Measurements from ENCODE around the gene CENPT. TPM values are rescaled to one million over a fixed set of nuclear protein-coding genes. Genes with fewer than 3 reads are reported as not detected.
A peak's percentile ranks its signal among the peaks of the same experiment; 100 is the strongest.

Gene CENPT
- 10 to 100 TPM; 19.6 to 37.0 (median 27.7) TPM for total RNA-seq
- 100 to 1,000 TPM; 142 to 143 TPM for polyA plus RNA-seq

DNA sequence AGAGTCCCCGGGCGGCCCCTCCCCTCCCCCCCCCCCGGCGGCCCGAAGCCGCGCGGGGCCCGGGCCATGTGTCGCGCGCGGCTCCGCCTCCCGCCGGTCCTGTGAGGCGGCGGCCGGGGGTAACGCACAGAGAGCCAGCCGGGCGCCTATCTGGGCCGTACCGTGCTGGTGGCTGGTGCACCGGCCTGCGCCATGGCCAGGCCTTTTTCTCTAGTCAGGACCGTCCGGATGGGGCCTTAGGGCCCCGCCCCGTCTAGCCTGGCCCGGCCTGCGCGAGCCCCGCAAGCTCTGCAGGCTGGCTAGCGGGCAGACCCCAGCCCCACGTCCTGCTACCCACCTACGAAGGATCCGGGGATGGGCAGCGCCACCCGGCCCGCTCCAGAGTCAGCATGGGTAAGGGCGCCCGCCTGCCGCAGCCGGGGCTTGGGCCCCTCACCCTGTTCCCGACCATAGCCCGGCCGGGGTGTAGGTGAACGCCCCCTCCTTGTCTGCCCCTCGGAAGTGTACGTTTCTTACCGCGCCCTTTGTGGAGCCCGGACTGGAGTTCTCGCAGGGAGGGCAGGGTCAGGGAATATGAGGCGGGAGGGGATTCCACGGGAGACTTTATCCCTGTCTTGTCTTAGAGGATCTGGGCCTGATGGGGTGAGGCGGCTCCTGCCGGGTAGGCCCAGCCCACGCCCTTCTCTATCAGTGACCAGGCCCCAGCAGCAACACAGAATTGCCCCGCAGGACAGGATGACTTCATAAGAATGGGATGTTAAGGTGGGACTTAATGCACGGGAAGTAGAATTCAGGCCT is at the start of gene CENPT:
Gene CENPT, minus strand, starts transcription at position 630 of the 798 bp plus-strand sequence. CDS start 13,834 bp downstream, outside the sequence.
- DNase-seq (peak in 5 of 6 donors; percentile 29 to 88 (median 57)), FAIRE-seq (no peak), ATAC-seq (peak; percentile 54 to 72 (median 62))
- H3K4me3 ChIP-seq = peak within 1 kb of the TSS; percentile 73 to 100 (median 88)
- H3K27ac ChIP-seq = peak within 1 kb of the TSS; percentile 92 to 97 (median 92)
- no peaks in the 10 kb centered on the region for H3K36me3 ChIP-seq
- TF ChIP-seq, protein P1, sequence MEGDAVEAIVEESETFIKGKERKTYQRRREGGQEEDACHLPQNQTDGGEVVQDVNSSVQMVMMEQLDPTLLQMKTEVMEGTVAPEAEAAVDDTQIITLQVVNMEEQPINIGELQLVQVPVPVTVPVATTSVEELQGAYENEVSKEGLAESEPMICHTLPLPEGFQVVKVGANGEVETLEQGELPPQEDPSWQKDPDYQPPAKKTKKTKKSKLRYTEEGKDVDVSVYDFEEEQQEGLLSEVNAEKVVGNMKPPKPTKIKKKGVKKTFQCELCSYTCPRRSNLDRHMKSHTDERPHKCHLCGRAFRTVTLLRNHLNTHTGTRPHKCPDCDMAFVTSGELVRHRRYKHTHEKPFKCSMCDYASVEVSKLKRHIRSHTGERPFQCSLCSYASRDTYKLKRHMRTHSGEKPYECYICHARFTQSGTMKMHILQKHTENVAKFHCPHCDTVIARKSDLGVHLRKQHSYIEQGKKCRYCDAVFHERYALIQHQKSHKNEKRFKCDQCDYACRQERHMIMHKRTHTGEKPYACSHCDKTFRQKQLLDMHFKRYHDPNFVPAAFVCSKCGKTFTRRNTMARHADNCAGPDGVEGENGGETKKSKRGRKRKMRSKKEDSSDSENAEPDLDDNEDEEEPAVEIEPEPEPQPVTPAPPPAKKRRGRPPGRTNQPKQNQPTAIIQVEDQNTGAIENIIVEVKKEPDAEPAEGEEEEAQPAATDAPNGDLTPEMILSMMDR (IDR thresholded peaks at IDR 0.05) = no peak
- no peaks in the 10 kb centered on the region for H3K27me3 ChIP-seq
- intact Hi-C loops (cut with DNase I) = no loop called here
- WGBS, 2 donors = 1% methylated on average over 39 to 62 of the region's 62 CpGs
- peaks cover 14 to 32% (median 19%) of the 10 kb centered on the region in 3 donors for H3K4me1 ChIP-seq
- no peaks in the 10 kb centered on the region for H3K9me3 ChIP-seq

DNA sequence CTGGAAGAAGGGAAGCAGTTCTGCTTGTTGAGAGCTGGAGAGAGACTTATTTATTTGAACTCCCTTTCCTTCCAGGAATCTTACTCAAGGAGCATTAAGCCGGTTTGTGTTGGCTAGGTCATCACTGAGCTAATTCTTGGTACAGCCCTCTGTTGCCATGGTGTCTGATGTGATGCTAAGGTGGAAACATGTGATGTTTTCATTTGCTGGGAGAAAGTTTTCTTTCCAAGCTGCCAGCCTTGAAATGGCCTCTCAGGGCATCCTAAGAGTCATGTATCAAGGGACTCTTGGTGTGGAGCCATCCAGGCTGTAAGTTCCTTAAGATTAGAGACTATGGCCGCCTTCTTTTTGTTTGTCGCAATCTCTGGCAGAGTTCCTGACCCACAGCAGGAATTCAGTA is 49.7 kb upstream of the CENPT start:
- Histone ChIP-seq H3K27me3 (no peaks in the 10 kb centered on the region), H3K36me3 (no peaks in the 10 kb centered on the region), H3K9me3 (no peaks in the 10 kb centered on the region), H3K4me1 (peaks cover 11 to 19% (median 11%) of the 10 kb centered on the region in 3 donors), H3K4me3 (no peak overlapping the region), H3K27ac (no peak overlapping the region)
- WGBS, 2 donors = 80 to 81% methylated on average over 3 of the region's 3 CpGs
- TF ChIP-seq, protein P1 (IDR thresholded peaks at IDR 0.05) = no peak
- ATAC-seq (no peak), DNase-seq (no peak), FAIRE-seq (no peak)
- intact Hi-C loops (cut with DNase I) = loop anchor here in 1 of 3 donors (5.0 kb wide), 1 partner anchor 35 kb away; the partner anchor contains the start of gene CTRL

DNA sequence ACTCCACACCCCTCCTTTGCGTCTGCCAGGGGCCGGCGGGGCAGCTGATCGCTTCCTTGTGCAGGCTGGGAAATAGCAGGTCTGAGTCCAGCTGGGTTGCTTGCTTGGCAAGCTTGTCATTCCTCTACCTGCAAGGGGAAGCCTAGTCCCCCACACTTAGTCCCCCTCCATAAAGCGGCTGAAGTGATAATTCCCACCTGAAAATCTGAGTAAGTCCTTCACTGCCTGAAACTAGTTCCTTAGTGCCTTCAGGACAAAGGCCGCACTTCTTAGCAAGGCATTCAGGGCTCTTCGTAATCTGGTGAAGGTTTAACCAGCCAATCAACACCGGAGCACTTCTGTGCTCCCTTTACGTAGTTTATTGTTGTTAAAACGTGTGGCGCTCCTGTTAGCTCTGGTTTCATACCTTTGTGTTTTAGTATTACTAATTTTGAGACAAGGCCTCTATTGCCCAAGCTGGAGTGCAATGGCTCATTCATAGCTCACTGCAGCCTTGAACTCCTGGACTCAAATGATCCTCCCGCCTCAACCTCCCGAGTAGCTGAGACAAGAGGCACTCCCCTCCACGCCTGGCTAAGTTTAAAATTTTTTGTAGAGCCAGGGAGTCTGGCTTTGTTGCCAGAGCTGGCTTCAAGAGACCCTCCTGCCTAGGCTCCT is 46.4 kb upstream of the CENPT start:
- Histone ChIP-seq H3K27me3 (no peaks in the 10 kb centered on the region), H3K9me3 (no peaks in the 10 kb centered on the region), H3K36me3 (no peaks in the 10 kb centered on the region), H3K4me1 (peaks cover 11 to 20% (median 11%) of the 10 kb centered on the region in 3 donors), H3K27ac (peak overlapping the region; percentile 95 to 98 (median 98)), H3K4me3 (peak overlapping the region; percentile 91 to 99 (median 96))
- ATAC-seq (peak; percentile 70 to 79 (median 76)), FAIRE-seq (no peak), DNase-seq (peak in 4 of 6 donors; percentile 72 to 84 (median 79))
- intact Hi-C loops (cut with DNase I) = no loop called here
- WGBS, 2 donors = 4 to 6% methylated on average over 14 of the region's 14 CpGs
- TF ChIP-seq, protein P1 (IDR thresholded peaks at IDR 0.05) = no peak

GRCh38 chr16:67892899-67893742 is 45.6 kb upstream of the CENPT start, which contains the start of gene PSKH1:
Gene PSKH1 (plus strand): TSS chr16:67893254. CDS start chr16:67908750, 15,496 bp downstream.
- Histone ChIP-seq H3K4me3 (peak within 1 kb of the TSS; percentile 91 to 99 (median 96)), H3K27me3 (no peaks in the 10 kb centered on the region), H3K27ac (peak within 1 kb of the TSS; percentile 95 to 98 (median 98)), H3K4me1 (peaks cover 11 to 20% (median 11%) of the 10 kb centered on the region in 3 donors), H3K36me3 (no peaks in the 10 kb centered on the region), H3K9me3 (no peaks in the 10 kb centered on the region)
- ATAC-seq = peak; percentile 92 to 98 (median 96)
- no peak for FAIRE-seq
- TF ChIP-seq, protein P1 (IDR thresholded peaks at IDR 0.05) = no peak
- WGBS, 2 donors = 0 to 1% methylated on average over 54 to 90 of the region's 90 CpGs
- DNase-seq = peak; percentile 96 to 98 (median 96)
- intact Hi-C loops (cut with DNase I) = no loop called here
